Astrocyte (in vitro differentiated cells and primary cell): Measurements from ENCODE around the gene RAPGEF4.

Experiments
- CTCF ChIP-seq: IDR thresholded peaks from 2 replicates; pipeline ENCODE4 v1.5.1; 2011; ENCODE audit warnings: low read depth, mild to moderate bottlenecking, inconsistent platforms, low read length, moderate library complexity; ENCODE audit not compliant: insufficient read depth
- EZH2 ChIP-seq: IDR thresholded peaks from 2 replicates; pipeline ENCODE4 v1.6.1; 2012; ENCODE audit warnings: mild to moderate bottlenecking, low read length, inconsistent platforms; ENCODE audit not compliant: insufficient read depth

- TF ChIP-seq CTCF (no peak), EZH2 (no peak)
These were observed 127.7 kb downstream of the RAPGEF4 start for GRCh38 chr2:172863341-172863740.
